Erythroblast (primary cell): ENCODE results near the gene FAM117A.

Experiments used
- GATA1 ChIP-seq: IDR thresholded peaks from 2 replicates; pipeline ENCODE4 v1.6.1; 2011; ENCODE audit warnings: low read depth, mild to moderate bottlenecking, control low read depth, low read length, moderate library complexity
- POLR2A ChIP-seq: IDR thresholded peaks from 2 replicates; pipeline ENCODE4 v1.6.1; 2011; ENCODE audit warnings: mild to moderate bottlenecking, low read length

- TF ChIP-seq POLR2A: no peak
- TF ChIP-seq GATA1: no peak
These were observed 22.2 kb downstream of the FAM117A start for GRCh38 chr17:49741692-49742076.
